ENCODE measurements around the gene INSRR.

INSRR gene

DNA sequence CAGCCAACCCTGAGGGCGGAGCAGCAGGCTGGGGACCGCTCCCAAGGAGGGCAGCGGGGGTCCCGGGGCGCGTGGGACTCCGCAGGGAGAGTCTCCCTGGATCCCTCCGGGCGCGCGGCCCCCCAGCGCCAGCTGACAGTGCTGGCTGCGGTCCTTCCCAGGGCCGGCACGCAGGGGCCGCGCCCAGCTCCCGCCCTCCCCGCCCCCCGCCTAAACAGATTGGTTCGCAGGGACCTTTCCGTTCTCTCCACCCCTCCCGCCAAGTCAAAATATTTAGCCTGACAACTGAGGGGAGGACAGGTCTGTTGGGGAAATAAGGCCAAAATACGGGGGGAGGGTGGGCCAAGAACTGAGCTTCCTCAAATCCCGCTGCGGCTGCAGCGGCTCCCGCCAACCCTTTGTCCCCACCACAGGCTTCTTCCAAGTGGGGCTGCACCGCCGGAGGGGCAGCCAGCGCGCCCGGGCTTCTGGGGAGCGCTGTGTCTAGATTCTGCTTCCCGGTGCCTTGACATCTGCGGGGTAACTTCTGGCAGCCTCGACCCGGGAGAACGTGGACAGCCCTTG is at the start of gene INSRR:
TSS of gene INSRR (minus strand) at position 159 of the 564 bp plus-strand sequence. CDS start 496 bp downstream, outside the sequence.
- no peak for DNase-seq

DNA sequence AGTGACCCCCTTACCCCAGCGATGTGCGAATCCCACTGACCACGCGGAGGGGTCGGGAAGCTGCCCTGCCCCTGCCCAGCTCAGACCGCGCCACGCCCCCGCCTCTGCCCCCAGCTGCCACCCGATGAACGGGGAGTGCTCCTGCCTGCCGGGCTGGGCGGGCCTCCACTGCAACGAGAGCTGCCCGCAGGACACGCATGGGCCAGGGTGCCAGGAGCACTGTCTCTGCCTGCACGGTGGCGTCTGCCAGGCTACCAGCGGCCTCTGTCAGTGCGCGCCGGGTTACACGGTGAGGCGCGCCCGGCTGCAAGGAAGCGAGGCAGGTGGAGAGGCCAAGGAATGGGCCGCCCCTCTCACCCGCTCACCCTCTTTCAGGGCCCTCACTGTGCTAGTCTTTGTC is 49.6 kb upstream of the INSRR start:
- DNase-seq: no peak

- DNase-seq: no peak
Measured at GRCh38 chr1:156906206-156906906, 47.4 kb upstream of the INSRR start.

GRCh38 chr1:156905651-156906050 is 46.7 kb upstream of the INSRR start:
- DNase-seq: no peak

- DNase-seq: no peak
Measured at GRCh38 chr1:156905176-156905575, 46.3 kb upstream of the INSRR start.

GRCh38 chr1:156904187-156904959 is 45.5 kb upstream of the INSRR start:
- no peak for DNase-seq

DNA sequence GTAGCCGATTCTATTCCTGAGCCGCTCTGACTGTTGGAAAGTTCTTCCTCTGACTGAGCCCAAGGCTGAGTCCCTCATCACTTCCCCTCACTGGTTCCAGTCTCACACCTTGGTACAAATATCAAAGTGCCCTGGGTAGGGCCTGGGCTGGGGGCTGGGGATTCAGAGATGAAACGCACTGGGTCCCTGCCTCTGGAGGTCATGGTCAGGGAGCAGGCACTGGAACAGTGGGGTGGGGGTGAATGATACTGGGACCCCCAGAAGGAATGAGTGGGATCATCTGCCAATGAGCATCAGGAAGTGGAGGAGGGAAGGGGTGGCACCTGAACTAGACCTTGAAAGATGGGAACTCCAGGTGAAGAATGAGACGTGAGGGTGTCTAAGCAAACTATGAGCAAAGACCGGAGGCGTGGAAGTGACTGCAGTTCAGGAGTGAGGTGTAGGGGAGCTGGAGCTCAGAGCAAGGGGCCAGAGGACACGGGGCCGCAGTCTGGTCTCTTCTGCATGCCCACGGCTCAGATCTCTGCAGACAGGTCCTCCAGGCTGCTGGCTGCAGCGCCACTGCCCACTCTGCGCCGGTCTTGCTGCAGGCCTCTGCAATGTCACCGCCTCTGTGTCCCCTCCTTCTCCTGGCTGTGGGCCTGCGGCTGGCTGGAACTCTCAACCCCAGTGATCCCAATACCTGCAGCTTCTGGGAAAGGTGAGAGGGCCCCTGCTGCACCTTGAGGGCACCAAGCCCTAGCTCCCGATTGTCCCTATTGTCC is 44.6 kb upstream of the INSRR start:
- DNase-seq: no peak

DNA sequence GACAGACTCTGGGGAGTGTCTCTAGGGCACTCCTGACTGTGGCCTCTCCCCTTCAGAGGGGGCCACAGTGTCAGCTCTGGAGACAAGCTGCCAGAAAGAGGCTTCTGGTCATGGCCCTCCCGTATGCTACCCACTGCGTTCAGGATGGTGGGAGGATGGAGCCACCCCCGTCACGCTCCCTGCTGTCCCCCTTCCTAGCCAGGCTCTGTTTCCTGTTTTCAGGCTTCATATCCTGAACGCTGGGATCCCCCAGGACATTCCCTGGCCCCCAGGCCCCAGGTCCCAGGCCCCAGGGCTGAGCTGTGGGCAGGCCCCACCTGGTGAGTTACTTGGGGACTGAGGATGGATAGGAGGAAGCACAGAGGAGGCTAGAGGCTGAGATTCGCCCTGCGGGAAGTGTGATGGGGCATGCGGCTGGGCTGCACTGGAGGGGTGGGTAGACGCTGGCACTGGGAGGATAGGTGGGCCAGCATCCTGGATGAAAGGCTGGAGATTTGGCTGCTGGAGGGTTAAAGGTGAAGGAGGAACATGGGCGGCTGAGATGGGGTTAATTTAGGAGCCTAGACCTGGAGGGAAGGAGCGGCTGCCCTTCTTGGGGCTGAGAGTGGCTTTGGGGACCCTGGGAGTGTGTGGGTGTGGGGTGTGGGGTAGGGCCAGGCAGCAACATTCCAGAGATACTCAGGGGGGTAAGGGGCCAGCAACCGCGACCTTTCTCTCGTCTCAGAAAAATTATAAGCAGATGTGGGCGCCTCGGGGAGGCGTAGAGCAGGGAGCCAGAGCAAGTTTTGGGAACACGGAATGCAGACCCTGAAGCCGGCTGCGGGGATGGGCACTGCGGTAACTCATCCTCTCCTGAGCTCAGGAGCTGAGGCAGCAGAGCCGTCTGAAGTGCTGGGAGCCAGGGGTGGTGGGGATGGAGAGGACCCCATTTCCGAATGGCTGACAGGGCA is 43.3 kb upstream of the INSRR start:
- DNase-seq: peak; percentile 86

GRCh38 chr1:156901590-156901900 is 42.6 kb upstream of the INSRR start:
- no peak for DNase-seq

DNA sequence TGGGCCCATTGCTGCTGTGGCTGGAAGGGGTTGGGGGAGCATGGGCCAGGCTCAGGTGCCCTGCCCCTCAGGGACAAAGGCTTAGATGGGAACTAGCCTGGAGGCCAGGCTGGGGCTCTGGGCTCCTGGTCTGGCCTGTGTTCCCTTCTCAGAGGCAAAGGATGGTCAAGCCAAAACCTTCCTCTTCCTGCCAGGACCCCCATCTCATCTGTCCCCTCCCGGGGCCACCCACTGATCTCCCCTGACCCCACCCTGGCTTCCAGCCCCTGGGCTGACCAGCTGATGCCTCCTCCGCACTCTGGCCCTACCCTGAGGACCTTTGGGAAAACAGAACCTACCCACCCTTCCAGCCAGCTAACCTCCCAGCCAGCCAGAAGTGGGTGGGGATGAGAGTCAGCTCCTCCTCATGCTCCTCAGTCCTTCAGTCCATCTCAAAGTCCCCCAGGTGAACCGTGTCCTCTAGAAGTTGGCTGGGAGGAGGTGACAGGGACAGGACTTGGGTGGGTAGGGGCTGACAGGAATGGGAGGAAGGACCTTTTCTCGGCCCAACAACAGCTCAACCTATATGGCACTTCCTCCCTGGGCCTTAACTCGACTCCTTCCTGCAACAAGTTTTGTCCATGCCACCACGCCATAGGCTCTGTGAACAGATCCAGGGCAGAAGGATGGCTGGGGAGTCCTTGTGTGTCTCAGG is 42.1 kb upstream of the INSRR start:
- DNase-seq: no peak

DNA sequence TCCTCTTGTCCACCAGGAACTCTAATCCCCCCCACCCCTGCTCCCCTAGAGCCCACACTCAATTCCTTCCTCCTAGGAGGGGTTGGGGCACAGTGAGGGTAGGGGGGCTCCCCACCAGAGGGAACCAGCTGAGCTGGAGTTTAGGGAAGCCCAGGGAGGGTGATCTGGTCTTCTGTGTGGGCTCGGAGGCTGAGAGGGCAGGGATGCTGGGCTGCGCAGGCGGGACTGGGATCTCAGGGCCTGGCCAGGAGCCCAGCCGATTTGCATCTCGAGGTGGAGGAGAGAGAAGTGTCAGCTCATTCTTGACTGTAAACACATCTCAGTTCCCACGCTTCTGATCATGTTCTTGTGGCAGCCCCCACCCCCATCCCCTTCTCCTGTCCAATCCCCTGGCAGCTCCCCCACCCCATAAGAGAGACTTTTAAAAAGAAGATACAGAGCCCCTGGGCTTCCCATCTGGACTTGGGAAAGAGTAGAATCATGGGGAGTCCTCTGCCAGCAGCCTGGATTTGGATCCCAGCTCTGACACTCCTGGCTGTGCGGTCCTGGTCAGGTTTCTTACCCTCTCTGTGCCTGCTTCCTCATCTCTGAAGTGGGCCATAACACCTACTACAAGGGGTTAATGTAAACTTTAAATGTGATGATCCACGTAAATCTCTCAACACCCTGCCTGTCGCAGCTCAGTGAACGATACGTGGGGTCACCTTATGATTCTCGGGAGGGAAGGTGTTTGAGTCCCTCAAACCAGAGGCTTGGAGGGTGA is 41.2 kb upstream of the INSRR start:
- DNase-seq: peak; percentile 66

GRCh38 chr1:156898971-156899664 is 40.2 kb upstream of the INSRR start:
- no peak for DNase-seq

DNA sequence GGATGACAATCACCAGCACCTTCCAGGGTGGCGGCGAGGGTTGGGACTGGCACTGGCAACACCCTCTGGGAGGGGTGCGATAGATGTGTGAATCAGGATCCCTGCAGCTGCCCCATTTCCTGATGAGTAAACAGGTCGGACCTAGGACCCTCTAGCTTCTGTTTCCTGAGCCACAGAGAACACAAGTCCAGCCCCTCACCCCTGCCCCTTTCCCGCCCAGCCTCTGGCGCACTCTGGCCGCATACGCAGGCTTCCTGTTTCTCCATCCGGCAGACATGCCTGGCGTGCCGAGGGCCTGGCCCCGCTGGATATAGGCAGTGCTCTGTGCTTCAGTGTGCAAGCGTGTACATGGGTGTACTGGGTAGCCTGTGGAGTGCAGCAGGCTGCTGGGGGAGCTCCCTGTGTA is 39.2 kb upstream of the INSRR start:
- DNase-seq: peak; percentile 68

DNA sequence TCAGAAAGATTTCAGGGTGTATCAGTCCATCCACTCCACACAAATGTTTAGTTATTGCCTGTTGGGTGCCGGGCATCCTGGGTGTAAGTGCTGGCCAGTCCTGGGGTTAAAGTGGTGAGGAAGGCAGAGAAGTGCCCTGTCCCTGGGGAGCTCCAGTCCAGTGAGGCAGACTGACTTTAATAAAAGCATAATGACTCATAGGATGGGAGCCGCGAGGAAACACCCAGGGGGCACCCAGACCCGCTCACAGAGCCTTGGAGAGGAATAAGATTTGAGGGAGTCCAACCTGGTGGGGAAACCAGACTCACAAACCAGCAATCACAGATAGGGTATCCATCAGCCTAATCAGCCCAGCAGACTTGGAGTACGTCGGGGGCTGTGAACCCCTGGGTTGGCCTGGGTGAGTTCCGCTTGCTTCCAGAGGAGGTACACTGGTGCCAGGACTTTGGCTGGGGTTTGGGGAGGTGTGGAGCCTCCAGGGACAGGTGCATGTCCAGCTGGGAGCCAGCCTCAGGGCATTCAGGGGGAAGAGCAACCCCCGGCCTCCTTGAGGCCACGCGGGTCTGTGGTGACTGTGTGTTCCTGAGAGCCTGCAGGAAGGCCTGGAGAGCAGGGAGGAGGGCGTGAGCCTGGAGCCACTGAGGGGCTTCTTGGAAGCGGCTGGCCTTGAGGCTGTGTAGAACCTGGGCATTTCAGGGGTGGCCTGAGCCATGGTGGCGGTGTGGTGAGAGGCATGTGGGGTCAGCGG is 38.3 kb upstream of the INSRR start:
- DNase-seq: peak; percentile 77

DNA sequence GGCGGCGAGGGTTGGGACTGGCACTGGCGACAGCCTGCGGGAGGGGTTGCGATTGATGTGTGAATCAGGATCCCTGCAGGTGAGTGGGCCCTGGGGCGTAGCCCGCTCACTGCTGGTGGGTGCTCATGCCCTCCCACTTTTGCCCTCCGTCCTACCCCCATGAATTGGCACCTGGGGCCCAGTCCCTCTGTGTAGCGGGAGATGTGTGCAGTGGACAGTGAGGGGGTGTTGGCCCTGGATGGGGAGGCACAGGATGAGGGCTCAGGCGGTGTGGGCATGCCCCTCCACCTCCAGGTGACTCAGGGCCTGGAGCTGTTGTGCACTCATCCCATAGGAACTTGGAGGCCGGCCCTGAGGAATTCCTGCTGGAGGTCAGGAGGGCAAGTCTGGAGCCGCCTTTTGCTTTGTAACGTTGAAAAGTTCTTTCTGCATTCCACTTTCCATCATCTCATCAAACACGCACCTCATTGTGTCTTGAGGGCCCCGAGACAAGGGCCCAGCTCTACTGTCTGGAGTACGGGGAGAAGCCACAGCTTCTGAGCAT is 37.6 kb upstream of the INSRR start:
- DNase-seq: peak; percentile 96

DNA sequence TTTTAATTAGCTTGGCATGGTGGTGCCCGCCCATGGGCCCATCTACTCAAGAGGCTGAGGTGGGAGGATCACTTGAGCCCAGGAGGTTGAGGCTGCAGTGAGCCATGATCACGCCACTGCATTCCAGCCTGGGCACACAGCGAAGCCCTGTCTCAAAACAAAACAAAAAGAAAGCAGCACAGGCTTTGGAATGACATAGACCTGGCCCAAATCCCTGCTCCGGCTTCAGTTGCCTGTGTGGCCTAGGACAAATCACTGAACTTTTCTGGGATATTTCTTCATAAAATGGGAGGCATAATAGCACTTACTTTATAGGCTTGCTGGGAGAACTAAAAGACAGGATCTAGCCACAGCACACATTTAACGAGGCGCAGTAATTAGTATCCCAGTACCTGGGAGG is 37.0 kb upstream of the INSRR start:
- DNase-seq: no peak

DNA sequence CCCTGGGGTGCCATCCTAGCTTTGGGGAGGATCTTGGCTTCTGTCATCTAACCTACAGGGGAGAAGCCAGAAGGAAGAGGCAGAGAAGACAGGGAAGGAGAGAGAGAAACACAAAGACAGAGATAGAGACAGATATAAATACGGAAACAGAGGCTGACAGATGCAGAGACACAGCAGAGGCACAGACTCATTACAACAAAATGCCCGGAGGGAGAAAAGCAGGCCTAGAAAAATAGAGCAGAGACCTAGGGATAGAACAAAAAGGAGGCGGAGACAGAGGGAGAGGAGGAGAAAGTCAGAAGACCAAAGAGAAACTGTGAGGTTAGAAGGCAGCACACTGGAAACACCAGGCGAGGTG is 36.5 kb upstream of the INSRR start:
- DNase-seq: peak; percentile 44

DNA sequence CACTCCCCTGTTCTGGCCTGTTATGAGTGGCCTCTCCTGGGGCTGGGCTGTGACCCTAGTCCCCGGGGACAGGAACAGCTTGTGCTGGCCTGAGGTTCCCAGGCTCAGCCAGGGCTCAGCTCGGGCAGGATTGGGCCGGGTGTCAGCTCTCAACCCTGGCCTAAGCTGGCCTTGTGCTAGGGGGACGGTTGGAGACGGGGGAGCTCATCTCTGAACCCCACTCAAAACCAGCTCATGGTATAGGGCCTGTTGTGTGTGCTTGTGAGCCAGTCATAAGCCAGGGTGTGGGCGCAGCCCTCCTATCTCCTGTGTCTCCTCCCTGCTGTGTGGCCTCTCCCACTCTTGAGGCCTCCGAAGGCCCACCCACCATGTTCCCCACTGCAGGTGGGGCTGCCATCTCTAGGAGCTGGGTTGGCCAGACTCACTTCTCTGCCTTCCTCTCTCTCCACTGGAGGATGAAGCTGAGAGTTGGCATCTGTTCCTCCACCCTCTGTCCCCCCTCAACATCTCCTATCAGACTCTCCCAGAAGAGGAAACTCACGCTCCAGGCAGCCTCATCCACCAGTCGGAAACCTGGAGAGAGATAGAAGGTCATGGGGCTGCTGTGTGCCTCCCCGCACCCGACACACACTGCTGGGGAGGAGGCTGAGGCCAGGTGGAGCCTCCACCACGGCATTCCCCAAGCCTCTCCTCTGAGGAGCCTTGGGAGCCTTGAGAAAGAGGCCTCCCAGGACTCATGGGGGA is 36.0 kb upstream of the INSRR start:
- DNase-seq: peak; percentile 57

- no peak for DNase-seq
Measured at GRCh38 chr1:156894001-156894400, 35.1 kb upstream of the INSRR start.
